ENCODE measurements around the gene RAB11FIP4.

RAB11FIP4 gene

GRCh38 chr17:31497994-31498826 lies 106.7 kb downstream of the RAB11FIP4 start:
- DNase-seq (ENCODE audit: low read depth in 3 of 3): no peak

- DNase-seq (ENCODE audit: low read depth in 3 of 3): no peak
Observed at GRCh38 chr17:31499771-31500554, 108.5 kb downstream of the RAB11FIP4 start.

GRCh38 chr17:31506517-31506916 lies 115.0 kb downstream of the RAB11FIP4 start:
- DNase-seq (ENCODE audit: low read depth in 3 of 3): no peak

- no peak for DNase-seq (ENCODE audit: low read depth in 3 of 3)
Observed at GRCh38 chr17:31508288-31509094, 117.0 kb downstream of the RAB11FIP4 start.

- no peak for DNase-seq (ENCODE audit: low read depth in 3 of 3)
Observed at GRCh38 chr17:31509095-31509804, 117.8 kb downstream of the RAB11FIP4 start.

GRCh38 chr17:31509805-31510177 lies 118.3 kb downstream of the RAB11FIP4 start:
- DNase-seq (ENCODE audit: low read depth in 3 of 3): no peak

- no peak for DNase-seq (ENCODE audit: low read depth in 3 of 3)
Observed at GRCh38 chr17:31510308-31511194, 119.1 kb downstream of the RAB11FIP4 start.

GRCh38 chr17:31511195-31511578 lies 119.7 kb downstream of the RAB11FIP4 start:
- DNase-seq (ENCODE audit: low read depth in 3 of 3): no peak

- DNase-seq (ENCODE audit: low read depth in 3 of 3): no peak
Observed at GRCh38 chr17:31511580-31511979, 120.1 kb downstream of the RAB11FIP4 start.

GRCh38 chr17:31512104-31512740 lies 120.7 kb downstream of the RAB11FIP4 start:
- DNase-seq (ENCODE audit: low read depth in 3 of 3): no peak

GRCh38 chr17:31512796-31513195 lies 121.3 kb downstream of the RAB11FIP4 start:
- DNase-seq (ENCODE audit: low read depth in 3 of 3): no peak

- no peak for DNase-seq (ENCODE audit: low read depth in 3 of 3)
Observed at GRCh38 chr17:31513731-31514427, 122.4 kb downstream of the RAB11FIP4 start.

GRCh38 chr17:31515267-31515666 lies 123.8 kb downstream of the RAB11FIP4 start:
- no peak for DNase-seq (ENCODE audit: low read depth in 3 of 3)

GRCh38 chr17:31517524-31517923 lies 126.0 kb downstream of the RAB11FIP4 start:
- DNase-seq (ENCODE audit: low read depth in 3 of 3): no peak

- no peak for DNase-seq (ENCODE audit: low read depth in 3 of 3)
Observed at GRCh38 chr17:31518478-31518877, 127.0 kb downstream of the RAB11FIP4 start.

- DNase-seq (ENCODE audit: low read depth in 3 of 3): no peak
Observed at GRCh38 chr17:31521632-31522283, 130.3 kb downstream of the RAB11FIP4 start.

GRCh38 chr17:31522284-31522931 lies 130.9 kb downstream of the RAB11FIP4 start:
- no peak for DNase-seq (ENCODE audit: low read depth in 3 of 3)

GRCh38 chr17:31522987-31523495 lies 131.6 kb downstream of the RAB11FIP4 start:
- no peak for DNase-seq (ENCODE audit: low read depth in 3 of 3)

Data from stimulated activated CD4-positive, alpha-beta T cell treated with anti-CD3 and anti-CD28 coated beads, TNF-alpha, amount 100 ng/mL, for 4 hours (primary cell).